ENCODE data around the gene ARMH3. TPM values are rescaled to one million over a fixed set of nuclear protein-coding genes. Genes with fewer than 3 reads are reported as not detected.
"Not testable (repeated sequence)": the region's sequence is repeated elsewhere in the genome, so short reads cannot be mapped to it uniquely, and the experiment has no call there.

Gene ARMH3
- total RNA-seq, 1 donor from 2014 or later = 34.4 TPM

DNA sequence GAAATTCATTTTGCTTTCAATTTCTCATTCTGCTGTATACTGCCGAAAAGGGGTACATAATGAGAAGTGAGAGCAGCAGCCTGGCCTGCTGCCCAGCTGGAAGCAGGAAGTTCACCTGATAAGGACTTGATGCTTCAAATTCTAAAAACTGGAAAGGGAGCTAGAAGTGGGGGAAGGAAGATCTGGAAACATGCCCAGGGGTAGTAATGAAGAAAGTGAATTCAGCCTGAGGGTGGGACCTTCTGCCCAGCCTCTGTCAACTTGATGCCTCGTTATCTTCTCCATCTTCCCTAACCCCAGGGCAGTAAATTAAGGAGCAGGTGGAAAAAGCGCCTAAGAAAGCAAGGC is 69.4 kb downstream of the ARMH3 start:
- no peak for TF ChIP-seq CTCF (IDR thresholded peaks at IDR 0.05; ENCODE audit: unreplicated experiment)
- Mint-ChIP-seq H3K9me3 (ENCODE audit: low read depth) (no peaks in the 10 kb centered on the region), H3K4me3 (ENCODE audit: low read depth) (no peak overlapping the region), H3K27me3 (no peaks in the 10 kb centered on the region), H3K27ac (no peak overlapping the region), H3K4me1 (ENCODE audit: low read depth) (no peaks in the 10 kb centered on the region), H3K36me3 (ENCODE audit: insufficient read depth) (peaks cover 28% of the 10 kb centered on the region)
- no peak for DNase-seq (ENCODE audit: low spot score, unreplicated experiment)

DNA sequence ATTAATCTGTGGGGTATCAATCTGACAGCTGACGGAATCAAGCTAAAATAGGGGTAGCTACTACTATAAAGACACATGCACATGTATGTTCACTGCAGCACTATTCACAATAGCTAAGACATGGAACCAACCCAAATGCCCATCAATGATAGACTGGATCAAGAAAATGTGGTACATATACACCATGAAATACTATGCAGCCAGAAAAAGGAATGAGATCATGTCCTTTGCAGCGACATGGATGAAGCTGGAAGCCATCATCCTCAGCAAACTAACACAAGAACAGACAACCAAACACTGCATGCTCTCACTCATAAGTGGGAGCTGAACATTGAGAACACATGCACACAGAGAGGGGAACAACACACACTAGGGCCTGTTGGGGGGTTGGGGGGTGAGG is 75.3 kb downstream of the ARMH3 start:
- H3K36me3 Mint-ChIP-seq (ENCODE audit: insufficient read depth); DNase-seq (ENCODE audit: low spot score, unreplicated experiment); H3K27ac Mint-ChIP-seq; H3K27me3 Mint-ChIP-seq; H3K9me3 Mint-ChIP-seq (ENCODE audit: low read depth); H3K4me1 Mint-ChIP-seq (ENCODE audit: low read depth); H3K4me3 Mint-ChIP-seq (ENCODE audit: low read depth): not testable (repeated sequence)

DNA sequence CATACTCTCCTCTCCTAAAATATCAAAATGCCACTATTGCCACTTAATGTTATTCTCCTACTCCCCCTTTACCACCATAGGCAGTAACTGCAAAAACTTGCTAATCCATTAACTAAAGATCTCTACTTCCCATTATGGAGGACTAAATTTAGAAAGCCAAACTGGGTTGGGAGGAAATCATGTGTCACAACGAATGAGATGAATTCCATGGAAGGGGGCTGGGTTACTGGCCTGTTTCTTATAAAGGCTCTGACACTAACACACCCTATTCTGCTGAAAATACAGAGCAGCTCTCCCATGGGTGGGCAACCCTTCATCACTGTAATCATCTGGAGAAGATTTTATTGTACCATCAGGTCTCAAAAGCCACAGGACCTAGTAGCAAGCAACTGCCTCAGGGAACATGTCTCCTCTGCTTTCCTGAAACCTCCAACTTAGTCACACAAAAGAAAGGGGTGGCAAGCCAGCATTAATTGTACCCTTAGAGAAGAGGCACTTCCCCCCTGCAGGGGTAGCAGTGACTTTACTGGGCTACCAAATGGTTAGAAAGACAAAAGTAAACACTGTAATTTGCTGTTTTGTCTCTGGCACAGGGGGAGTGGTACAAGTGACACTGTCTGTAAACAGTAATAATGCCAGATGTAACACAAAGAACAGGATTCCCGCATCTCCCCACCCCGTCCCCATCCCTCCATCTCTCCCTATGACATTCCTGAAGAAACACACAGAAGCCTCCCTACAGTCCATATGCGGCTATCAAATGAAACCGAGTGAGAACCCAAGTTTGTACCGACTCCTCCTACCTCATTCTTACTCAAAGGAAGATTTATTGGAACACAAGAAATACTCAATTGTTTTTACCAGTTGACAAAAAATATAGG is 81.6 kb downstream of the ARMH3 start:
- Mint-ChIP-seq H3K36me3 (ENCODE audit: insufficient read depth) (peaks cover 16% of the 10 kb centered on the region), H3K4me1 (ENCODE audit: low read depth) (peaks cover 1% of the 10 kb centered on the region), H3K27ac (peak overlapping the region; percentile 51), H3K4me3 (ENCODE audit: low read depth) (no peak overlapping the region), H3K9me3 (ENCODE audit: low read depth) (no peaks in the 10 kb centered on the region), H3K27me3 (no peaks in the 10 kb centered on the region)
- no peak for DNase-seq (ENCODE audit: low spot score, unreplicated experiment)
- no peak for TF ChIP-seq CTCF (IDR thresholded peaks at IDR 0.05; ENCODE audit: unreplicated experiment)

DNA sequence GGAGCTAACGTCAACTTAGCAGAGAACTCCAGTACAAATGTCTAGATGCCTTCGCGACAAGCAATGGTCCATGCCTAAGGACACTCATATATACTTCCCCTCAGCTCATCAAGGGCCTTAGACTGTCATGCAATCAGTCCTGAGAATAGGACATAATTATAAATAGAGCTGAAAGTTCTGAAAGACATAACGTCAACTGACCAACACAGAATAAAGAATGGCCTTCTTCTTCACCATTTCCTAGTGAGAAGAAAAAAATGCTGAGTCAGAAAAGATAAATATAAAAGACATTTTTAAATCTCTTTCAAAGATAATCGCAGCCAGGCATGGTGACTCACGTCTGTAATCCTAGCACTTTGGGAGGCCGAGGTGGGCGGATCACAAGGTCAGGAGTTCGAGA is 83.2 kb downstream of the ARMH3 start:
- H3K27me3 Mint-ChIP-seq = no peaks in the 10 kb centered on the region
- peaks cover 1% of the 10 kb centered on the region for H3K4me1 Mint-ChIP-seq (ENCODE audit: low read depth)
- DNase-seq (ENCODE audit: low spot score, unreplicated experiment) = no peak
- no peak overlapping the region for H3K27ac Mint-ChIP-seq
- no peaks in the 10 kb centered on the region for H3K9me3 Mint-ChIP-seq (ENCODE audit: low read depth)
- TF ChIP-seq CTCF (IDR thresholded peaks at IDR 0.05; ENCODE audit: unreplicated experiment) = no peak
- H3K36me3 Mint-ChIP-seq (ENCODE audit: insufficient read depth) = peaks cover 16% of the 10 kb centered on the region
- H3K4me3 Mint-ChIP-seq (ENCODE audit: low read depth) = no peak overlapping the region

GRCh38 chr10:101969412-101969922 is 86.5 kb downstream of the ARMH3 start:
- DNase-seq (ENCODE audit: low spot score, unreplicated experiment) = no peak
- H3K9me3 Mint-ChIP-seq (ENCODE audit: low read depth) = no peaks in the 10 kb centered on the region
- no peak for TF ChIP-seq CTCF (IDR thresholded peaks at IDR 0.05; ENCODE audit: unreplicated experiment)
- H3K4me1 Mint-ChIP-seq (ENCODE audit: low read depth) = peaks cover 3% of the 10 kb centered on the region
- no peak overlapping the region for H3K4me3 Mint-ChIP-seq (ENCODE audit: low read depth)
- H3K36me3 Mint-ChIP-seq (ENCODE audit: insufficient read depth) = peaks cover 9% of the 10 kb centered on the region
- H3K27ac Mint-ChIP-seq = no peak overlapping the region
- H3K27me3 Mint-ChIP-seq = no peaks in the 10 kb centered on the region

DNA sequence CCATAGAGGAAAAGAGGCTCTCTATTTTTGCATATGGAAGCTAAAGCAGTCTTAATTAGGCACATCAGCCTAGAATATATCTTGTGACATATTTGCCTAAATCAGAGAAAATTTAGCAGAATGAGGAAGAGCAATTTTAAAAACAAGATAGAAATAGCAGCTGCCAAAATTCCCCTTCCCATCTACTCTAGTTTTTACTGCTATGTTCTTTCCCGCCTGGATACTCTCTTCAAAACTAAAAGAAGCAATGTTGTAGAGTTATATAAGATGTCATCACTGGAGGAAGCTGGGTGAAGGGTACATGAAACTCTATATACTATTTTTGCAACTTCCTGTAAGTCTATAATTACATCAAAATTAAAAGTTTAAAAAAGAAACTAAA is 87.0 kb downstream of the ARMH3 start:
- Mint-ChIP-seq H3K27me3 (no peaks in the 10 kb centered on the region), H3K36me3 (ENCODE audit: insufficient read depth) (peaks cover 8% of the 10 kb centered on the region), H3K27ac (no peak overlapping the region), H3K4me1 (ENCODE audit: low read depth) (peaks cover 3% of the 10 kb centered on the region), H3K9me3 (ENCODE audit: low read depth) (no peaks in the 10 kb centered on the region), H3K4me3 (ENCODE audit: low read depth) (no peak overlapping the region)
- no peak for DNase-seq (ENCODE audit: low spot score, unreplicated experiment)
- no peak for TF ChIP-seq CTCF (IDR thresholded peaks at IDR 0.05; ENCODE audit: unreplicated experiment)

All from progenitor cell of endocrine pancreas (in vitro differentiated cells).